Omental fat pad (tissue), 4 donors: ENCODE results near the gene RAB33B. TPM values are rescaled to one million over a fixed set of nuclear protein-coding genes. Genes with fewer than 3 reads are reported as not detected.

Experiments
- ATAC-seq: fragments of 150-250 bp; one replicate; pipeline ENCODE4 v1.9.1; 2016; ENCODE audit warnings: mild to moderate bottlenecking, moderate library complexity; ENCODE audit not compliant: low FRiP score
- DNase-seq: peaks from one replicate; pipeline ENCODE4 v3.0.0-alpha.2; 2019; ENCODE audit warnings: low spot score
- CTCF ChIP-seq, 3 donors: fragments of 450-650 bp; IDR thresholded peaks; one replicate each; pipeline ENCODE4 v1.5.1; 2016 to 2017; ENCODE audit warnings: antibody characterized with exemption in 3 of 3, mild to moderate bottlenecking in 3 of 3, moderate library complexity in 2 of 3
- total RNA-seq, 4 donors: library from RNA; depleted of rRNA; stranded (reverse); fragments of >200 nt; gene quantifications; one replicate each; pipeline ENCODE4 v1.1.0, GENCODE V29; 2016

Gene RAB33B
- total RNA-seq, 4 donors from 2014 or later: 7.4 to 14.8 (median 10.6) TPM

- DNase-seq (no peak), ATAC-seq (no peak)
- no peak for TF ChIP-seq CTCF (IDR thresholded peaks at IDR 0.05)
These were observed 22.4 kb downstream of the RAB33B start for GRCh38 chr4:139476363-139476762.

GRCh38 chr4:139481465-139481864 is 27.5 kb downstream of the RAB33B start:
- ATAC-seq: no peak
- TF ChIP-seq CTCF (IDR thresholded peaks at IDR 0.05): no peak

GRCh38 chr4:139483000-139483399 is 29.1 kb downstream of the RAB33B start:
- no peak for ATAC-seq

More at GRCh38 chr4:139481465-139481864, 27.5 kb downstream of the RAB33B start:
- DNase-seq: no peak

GRCh38 chr4:139484783-139485311 is 30.9 kb downstream of the RAB33B start:
- DNase-seq: no peak
- ATAC-seq: no peak
- no peak for TF ChIP-seq CTCF (IDR thresholded peaks at IDR 0.05)

More at GRCh38 chr4:139483000-139483399, 29.1 kb downstream of the RAB33B start:
- no peak for DNase-seq
- no peak for TF ChIP-seq CTCF (IDR thresholded peaks at IDR 0.05)

GRCh38 chr4:139488442-139488841 is 34.5 kb downstream of the RAB33B start:
- no peak for TF ChIP-seq CTCF (IDR thresholded peaks at IDR 0.05)
- no peak for ATAC-seq
- no peak for DNase-seq

- no peak for TF ChIP-seq CTCF (IDR thresholded peaks at IDR 0.05)
- no peak for DNase-seq
- ATAC-seq: no peak
These were observed 35.7 kb downstream of the RAB33B start for GRCh38 chr4:139489638-139490037.

- DNase-seq (no peak), ATAC-seq (no peak)
- no peak for TF ChIP-seq CTCF (IDR thresholded peaks at IDR 0.05)
These were observed 38.5 kb downstream of the RAB33B start for GRCh38 chr4:139492429-139492828.
